Measurements from ENCODE around the gene SOCS3. TPM values are rescaled to one million over a fixed set of nuclear protein-coding genes. Genes with fewer than 3 reads are reported as not detected.

The SOCS3 gene
- total RNA-seq, 1 experiment from 2014 or later = 53.1 TPM

DNA sequence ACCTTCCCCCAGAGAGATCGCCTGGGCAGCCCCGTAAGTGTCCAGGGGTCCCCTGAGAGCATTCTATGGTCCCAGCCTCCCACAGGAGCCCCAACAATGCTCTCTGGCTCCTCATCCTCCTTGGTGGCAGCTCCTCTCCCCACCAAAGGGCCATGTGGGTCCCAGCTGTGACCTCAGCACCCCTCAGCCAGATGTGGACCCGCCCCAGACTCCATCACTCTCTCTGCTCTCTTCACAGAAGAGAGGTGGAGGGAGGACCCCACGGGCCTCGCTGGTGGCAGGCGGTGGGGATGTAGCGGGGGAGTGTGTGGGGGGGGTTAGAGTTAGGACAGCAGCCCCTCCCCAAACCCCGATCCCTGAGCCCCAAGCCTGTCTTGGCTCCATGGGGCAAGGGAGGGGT, 41.0 kb downstream of the SOCS3 start:
- H3K4me1 ChIP-seq (ENCODE audit: control insufficient read depth, insufficient read depth, low read length) = peaks cover 40% of the 10 kb centered on the region
- H3K27me3 ChIP-seq (ENCODE audit: control insufficient read depth, insufficient read depth, low read length) = no peaks in the 10 kb centered on the region
- TF ChIP-seq, protein P1, sequence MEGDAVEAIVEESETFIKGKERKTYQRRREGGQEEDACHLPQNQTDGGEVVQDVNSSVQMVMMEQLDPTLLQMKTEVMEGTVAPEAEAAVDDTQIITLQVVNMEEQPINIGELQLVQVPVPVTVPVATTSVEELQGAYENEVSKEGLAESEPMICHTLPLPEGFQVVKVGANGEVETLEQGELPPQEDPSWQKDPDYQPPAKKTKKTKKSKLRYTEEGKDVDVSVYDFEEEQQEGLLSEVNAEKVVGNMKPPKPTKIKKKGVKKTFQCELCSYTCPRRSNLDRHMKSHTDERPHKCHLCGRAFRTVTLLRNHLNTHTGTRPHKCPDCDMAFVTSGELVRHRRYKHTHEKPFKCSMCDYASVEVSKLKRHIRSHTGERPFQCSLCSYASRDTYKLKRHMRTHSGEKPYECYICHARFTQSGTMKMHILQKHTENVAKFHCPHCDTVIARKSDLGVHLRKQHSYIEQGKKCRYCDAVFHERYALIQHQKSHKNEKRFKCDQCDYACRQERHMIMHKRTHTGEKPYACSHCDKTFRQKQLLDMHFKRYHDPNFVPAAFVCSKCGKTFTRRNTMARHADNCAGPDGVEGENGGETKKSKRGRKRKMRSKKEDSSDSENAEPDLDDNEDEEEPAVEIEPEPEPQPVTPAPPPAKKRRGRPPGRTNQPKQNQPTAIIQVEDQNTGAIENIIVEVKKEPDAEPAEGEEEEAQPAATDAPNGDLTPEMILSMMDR (IDR thresholded peaks at IDR 0.05) = no peak
- TF ChIP-seq, protein P2, sequence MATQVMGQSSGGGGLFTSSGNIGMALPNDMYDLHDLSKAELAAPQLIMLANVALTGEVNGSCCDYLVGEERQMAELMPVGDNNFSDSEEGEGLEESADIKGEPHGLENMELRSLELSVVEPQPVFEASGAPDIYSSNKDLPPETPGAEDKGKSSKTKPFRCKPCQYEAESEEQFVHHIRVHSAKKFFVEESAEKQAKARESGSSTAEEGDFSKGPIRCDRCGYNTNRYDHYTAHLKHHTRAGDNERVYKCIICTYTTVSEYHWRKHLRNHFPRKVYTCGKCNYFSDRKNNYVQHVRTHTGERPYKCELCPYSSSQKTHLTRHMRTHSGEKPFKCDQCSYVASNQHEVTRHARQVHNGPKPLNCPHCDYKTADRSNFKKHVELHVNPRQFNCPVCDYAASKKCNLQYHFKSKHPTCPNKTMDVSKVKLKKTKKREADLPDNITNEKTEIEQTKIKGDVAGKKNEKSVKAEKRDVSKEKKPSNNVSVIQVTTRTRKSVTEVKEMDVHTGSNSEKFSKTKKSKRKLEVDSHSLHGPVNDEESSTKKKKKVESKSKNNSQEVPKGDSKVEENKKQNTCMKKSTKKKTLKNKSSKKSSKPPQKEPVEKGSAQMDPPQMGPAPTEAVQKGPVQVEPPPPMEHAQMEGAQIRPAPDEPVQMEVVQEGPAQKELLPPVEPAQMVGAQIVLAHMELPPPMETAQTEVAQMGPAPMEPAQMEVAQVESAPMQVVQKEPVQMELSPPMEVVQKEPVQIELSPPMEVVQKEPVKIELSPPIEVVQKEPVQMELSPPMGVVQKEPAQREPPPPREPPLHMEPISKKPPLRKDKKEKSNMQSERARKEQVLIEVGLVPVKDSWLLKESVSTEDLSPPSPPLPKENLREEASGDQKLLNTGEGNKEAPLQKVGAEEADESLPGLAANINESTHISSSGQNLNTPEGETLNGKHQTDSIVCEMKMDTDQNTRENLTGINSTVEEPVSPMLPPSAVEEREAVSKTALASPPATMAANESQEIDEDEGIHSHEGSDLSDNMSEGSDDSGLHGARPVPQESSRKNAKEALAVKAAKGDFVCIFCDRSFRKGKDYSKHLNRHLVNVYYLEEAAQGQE (IDR thresholded peaks at IDR 0.05; ENCODE audit: insufficient read depth in 1 of 2, low read depth in 2 of 2, low read length in 1 of 2) = no peak
- TF ChIP-seq TCF7L2 (IDR thresholded peaks at IDR 0.05; ENCODE audit: low read depth, low read length) (no peak), POLR2AphosphoS5 (IDR thresholded peaks at IDR 0.05; ENCODE audit: low read depth, low read length) (no peak), SIN3A (IDR thresholded peaks at IDR 0.05; ENCODE audit: borderline replicate concordance, insufficient read depth, low read depth, low read length) (no peak)
- intact Hi-C loops (cut with micrococcal nuclease; ENCODE audit: unreplicated experiment) (no loop called here), in situ Hi-C loops (cut with HindIII; ENCODE audit: low pct_unique_long_range_greater_than_20kb, low sequenced_read_pairs) (no loop called here)
- H3K27ac ChIP-seq (ENCODE audit: low read length) = peak overlapping the region; percentile 34; the same call in 1 of the 2 replicates
- POLR2A ChIA-PET = no interaction called here
- BruUV-seq (replicated peaks) = no TSS peak
- CTCF ChIA-PET = no interaction called here
- ATAC-seq (no peak), DNase-seq (ENCODE audit: low read depth, low spot score) (no peak)
- no peaks in the 10 kb centered on the region for H3K36me3 ChIP-seq (ENCODE audit: control insufficient read depth, insufficient read depth, low read length)
- H3K9me3 ChIP-seq (ENCODE audit: control insufficient read depth, insufficient read depth, low read depth, low read length) = no peaks in the 10 kb centered on the region
- H3K4me3 ChIP-seq (ENCODE audit: low read depth in 2 of 2, low read length in 2 of 2) = no peak overlapping the region

DNA sequence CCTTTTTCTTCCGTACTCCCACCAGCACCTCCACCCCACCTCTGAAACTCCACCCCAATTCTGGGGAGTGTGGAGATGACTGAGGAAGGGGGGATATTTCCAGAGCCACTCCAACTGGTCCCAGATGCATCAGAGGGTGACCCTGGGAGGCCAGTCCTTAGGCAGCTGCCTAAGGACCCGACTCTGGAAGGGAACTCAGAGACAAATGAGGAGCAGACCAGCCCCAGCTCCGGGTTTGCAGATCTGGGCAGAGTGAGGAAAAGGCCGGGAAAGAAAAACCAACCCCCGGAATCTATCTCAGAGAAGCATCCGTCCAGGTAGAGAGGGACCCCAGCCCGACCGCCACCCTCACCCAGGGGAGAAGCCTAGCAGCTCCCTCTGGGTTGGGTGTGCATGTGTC, 41.5 kb downstream of the SOCS3 start:
- ATAC-seq = no peak
- H3K4me3 ChIP-seq (ENCODE audit: low read depth in 2 of 2, low read length in 2 of 2) = no peak overlapping the region
- no peaks in the 10 kb centered on the region for H3K36me3 ChIP-seq (ENCODE audit: control insufficient read depth, insufficient read depth, low read length)
- TF ChIP-seq POLR2AphosphoS5 (IDR thresholded peaks at IDR 0.05; ENCODE audit: low read depth, low read length) (no peak), SIN3A (IDR thresholded peaks at IDR 0.05; ENCODE audit: borderline replicate concordance, insufficient read depth, low read depth, low read length) (no peak), TCF7L2 (IDR thresholded peaks at IDR 0.05; ENCODE audit: low read depth, low read length) (no peak)
- TF ChIP-seq, protein P1 (IDR thresholded peaks at IDR 0.05) = no peak
- TF ChIP-seq, protein P2 (IDR thresholded peaks at IDR 0.05; ENCODE audit: insufficient read depth in 1 of 2, low read depth in 2 of 2, low read length in 1 of 2) = no peak
- CTCF ChIA-PET = no interaction called here
- in situ Hi-C loops (cut with HindIII; ENCODE audit: low pct_unique_long_range_greater_than_20kb, low sequenced_read_pairs) (no loop called here), intact Hi-C loops (cut with micrococcal nuclease; ENCODE audit: unreplicated experiment) (no loop called here)
- no peaks in the 10 kb centered on the region for H3K27me3 ChIP-seq (ENCODE audit: control insufficient read depth, insufficient read depth, low read length)
- peaks cover 40% of the 10 kb centered on the region for H3K4me1 ChIP-seq (ENCODE audit: control insufficient read depth, insufficient read depth, low read length)
- POLR2A ChIA-PET = no interaction called here
- DNase-seq (ENCODE audit: low read depth, low spot score) = no peak
- no TSS peak for BruUV-seq (replicated peaks)
- peak overlapping the region; percentile 34; the same call in 1 of the 2 replicates for H3K27ac ChIP-seq (ENCODE audit: low read length)
- H3K9me3 ChIP-seq (ENCODE audit: control insufficient read depth, insufficient read depth, low read depth, low read length) = no peaks in the 10 kb centered on the region
